Astrocyte of the cerebellum (primary cell): ENCODE data around the gene S100Z.
"Not testable (repeated sequence)": the region's sequence is repeated elsewhere in the genome, so short reads cannot be mapped to it uniquely, and the experiment has no call there.

Experiments
- DNase-seq: peaks from one replicate; pipeline ENCODE4 v3.0.0-alpha.2; 2011; ENCODE audit warnings: low read depth
- H3K4me3 ChIP-seq: 2 replicates; pipeline ENCODE4 v1.5.1; 2011; ENCODE audit warnings: mild to moderate bottlenecking, low read depth, low read length, moderate library complexity
- CTCF ChIP-seq: IDR thresholded peaks from 2 replicates; pipeline ENCODE4 v1.5.1; 2012; ENCODE audit warnings: low read length, low read depth, moderate library complexity, mild to moderate bottlenecking; ENCODE audit errors: missing control alignments
- in situ Hi-C: cut with HindIII; loops from 2 replicates; pipeline ENCODE4 v1.10.0; 2017; ENCODE audit warnings: low sequenced_read_pairs

Gene S100Z

GRCh38 chr5:76930083-76930482 lies 80.3 kb downstream of the S100Z start:
- no peak for DNase-seq
- TF ChIP-seq CTCF = no peak
- no peak overlapping the region for H3K4me3 ChIP-seq
- in situ Hi-C loops = no loop called here

- H3K4me3 ChIP-seq = no peak overlapping the region
- no peak for TF ChIP-seq CTCF
- in situ Hi-C loops = no loop called here
- DNase-seq = no peak
Measured at GRCh38 chr5:76938177-76938576, 88.4 kb downstream of the S100Z start.

- DNase-seq = no peak
- no peak for TF ChIP-seq CTCF
- in situ Hi-C loops = no loop called here
- no peak overlapping the region for H3K4me3 ChIP-seq
Measured at GRCh38 chr5:76941000-76941399, 91.2 kb downstream of the S100Z start.

- no peak for DNase-seq
- no peak for TF ChIP-seq CTCF
- H3K4me3 ChIP-seq = no peak overlapping the region
- in situ Hi-C loops = no loop called here
Measured at GRCh38 chr5:76941442-76941841, 91.6 kb downstream of the S100Z start.

- H3K4me3 ChIP-seq = no peak overlapping the region
- no peak for DNase-seq
- in situ Hi-C loops = no loop called here
- no peak for TF ChIP-seq CTCF
Measured at GRCh38 chr5:76942581-76942980, 92.8 kb downstream of the S100Z start.

- H3K4me3 ChIP-seq = no peak overlapping the region
- in situ Hi-C loops = no loop called here
- DNase-seq = no peak
- no peak for TF ChIP-seq CTCF
Measured at GRCh38 chr5:76943006-76943405, 93.2 kb downstream of the S100Z start.

GRCh38 chr5:76944638-76945037 lies 94.8 kb downstream of the S100Z start:
- in situ Hi-C loops = no loop called here
- no peak for TF ChIP-seq CTCF
- H3K4me3 ChIP-seq = no peak overlapping the region
- no peak for DNase-seq

- in situ Hi-C loops, DNase-seq, H3K4me3 ChIP-seq: not testable (repeated sequence)
Measured at GRCh38 chr5:76945238-76945637, 95.4 kb downstream of the S100Z start.
